ENCODE results near the gene COMT.
"Not testable (repeated sequence)": the region's sequence is repeated elsewhere in the genome, so short reads cannot be mapped to it uniquely, and the experiment has no call there.

The COMT gene

GRCh38 chr22:19930551-19931486 lies 10.8 kb upstream of the COMT start:
- no peak for TF ChIP-seq CTCF (IDR thresholded peaks at IDR 0.05; ENCODE audit: low read depth, low read length, missing control alignments)
- H3K4me3 ChIP-seq (ENCODE audit: low read depth, low read length), result no peak overlapping the region

GRCh38 chr22:19931514-19931913 lies 10.1 kb upstream of the COMT start:
- no peak overlapping the region for H3K4me3 ChIP-seq (ENCODE audit: low read depth, low read length)
- TF ChIP-seq CTCF (IDR thresholded peaks at IDR 0.05; ENCODE audit: low read depth, low read length, missing control alignments), result no peak
- DNase-seq (ENCODE audit: low read depth), result no peak

More at GRCh38 chr22:19930551-19931486, 10.8 kb upstream of the COMT start:
- no peak for DNase-seq (ENCODE audit: low read depth)

DNA sequence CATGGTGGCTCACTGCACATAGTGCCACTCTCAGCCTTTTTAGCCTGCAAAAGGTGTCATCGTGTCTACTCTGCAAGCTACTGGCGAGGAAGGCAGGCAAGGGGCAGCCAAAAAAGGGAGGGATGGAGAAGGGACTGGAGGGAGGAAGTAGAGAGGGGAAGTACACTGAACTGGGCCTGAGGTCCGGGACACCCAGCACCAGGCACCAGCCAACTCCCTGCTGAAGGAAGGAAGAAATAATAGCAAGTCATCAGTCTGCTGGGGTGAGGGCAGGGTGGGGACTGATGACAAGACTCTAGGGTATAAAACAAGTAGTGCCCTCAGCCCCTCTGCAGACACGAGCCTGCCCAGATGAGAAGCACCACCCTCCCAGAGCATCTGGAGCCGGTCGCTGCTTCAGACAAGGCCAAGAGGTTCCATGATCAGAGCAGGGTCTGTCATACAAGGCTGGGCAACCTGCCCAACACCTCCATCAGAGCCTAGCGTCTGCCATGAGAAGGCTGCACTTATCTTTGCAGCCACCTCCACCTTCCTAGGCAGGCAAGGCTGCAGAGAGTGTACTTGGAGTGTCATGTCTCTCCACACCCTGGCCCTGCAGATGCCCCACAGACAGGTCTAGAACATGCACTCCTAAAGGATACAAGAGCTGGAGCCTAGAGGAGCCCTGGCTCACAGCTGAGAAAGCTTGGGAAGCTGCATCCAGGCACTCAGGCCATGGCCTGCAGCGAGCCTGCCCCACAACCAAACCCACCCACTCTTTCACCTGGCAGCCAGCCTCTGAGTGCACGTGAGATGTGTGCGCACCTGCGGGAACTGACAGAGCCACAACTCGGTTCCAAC lies 9.0 kb upstream of the COMT start:
- no peak for DNase-seq (ENCODE audit: low read depth)

GRCh38 chr22:19933341-19934241 lies 8.0 kb upstream of the COMT start:
- no peak for TF ChIP-seq CTCF (IDR thresholded peaks at IDR 0.05; ENCODE audit: low read depth, low read length, missing control alignments)
- H3K4me3 ChIP-seq (ENCODE audit: low read depth, low read length), result no peak overlapping the region
- DNase-seq (ENCODE audit: low read depth), result no peak

More for the DNA sequence above, 9.0 kb upstream of the COMT start:
- H3K4me3 ChIP-seq (ENCODE audit: low read depth, low read length), result no peak overlapping the region
- TF ChIP-seq CTCF (IDR thresholded peaks at IDR 0.05; ENCODE audit: low read depth, low read length, missing control alignments), result no peak

DNA sequence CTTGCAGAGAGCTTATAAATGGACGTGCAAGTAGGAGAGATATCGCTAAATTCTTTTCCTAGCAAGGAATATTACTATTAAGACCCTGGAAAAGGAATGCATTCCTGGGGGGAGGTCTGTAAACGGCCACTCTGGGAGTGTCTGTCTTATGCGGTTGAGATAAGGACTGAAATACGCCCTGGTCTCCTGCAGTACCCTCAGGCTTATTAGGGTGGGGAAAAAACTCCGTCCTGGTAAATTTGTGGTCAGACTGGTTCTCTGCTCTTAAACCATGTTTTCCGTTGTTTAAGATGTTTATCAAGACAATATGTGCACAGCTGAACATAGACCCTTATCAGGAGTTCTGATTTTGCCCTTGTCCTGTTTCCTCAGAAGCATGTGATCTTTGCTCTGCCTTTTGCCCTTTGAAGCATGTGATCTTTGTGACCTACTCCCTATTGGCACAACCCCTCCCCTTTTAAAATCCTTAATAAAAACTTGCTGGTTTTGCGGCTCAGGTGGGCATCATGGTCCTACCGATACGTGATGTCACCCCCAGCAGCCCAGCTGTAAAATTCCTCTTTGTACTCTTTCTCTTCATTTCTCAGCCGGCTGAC lies 6.4 kb upstream of the COMT start:
- DNase-seq (ENCODE audit: low read depth); H3K4me3 ChIP-seq (ENCODE audit: low read depth, low read length): not testable (repeated sequence)

DNA sequence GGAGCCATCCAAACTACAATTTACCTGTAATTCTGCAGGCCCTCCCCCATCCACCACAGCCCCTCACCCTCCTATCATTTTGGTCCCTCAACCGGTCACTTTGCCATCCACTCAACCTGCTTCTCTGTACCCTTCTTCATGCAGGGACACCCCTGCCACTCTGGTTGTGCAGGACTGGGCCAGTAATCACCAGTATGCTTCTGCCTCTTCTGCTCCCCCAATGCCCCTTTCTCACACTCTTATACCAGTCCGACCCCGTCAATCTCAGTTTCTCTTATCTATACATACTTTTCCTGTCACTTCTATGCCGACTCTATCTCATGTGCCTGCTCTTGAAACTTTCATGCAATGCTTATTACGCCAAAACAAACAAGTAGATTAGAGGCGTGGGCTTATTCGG lies 5.1 kb upstream of the COMT start:
- H3K4me3 ChIP-seq (ENCODE audit: low read depth, low read length), result no peak overlapping the region
- DNase-seq (ENCODE audit: low read depth), result no peak
- no peak for TF ChIP-seq CTCF (IDR thresholded peaks at IDR 0.05; ENCODE audit: low read depth, low read length, missing control alignments)
